Activated T-cell treated with anti-CD3 and anti-CD28 coated beads, Interleukin-2, amount 50 U/mL, for 24 hours (primary cell): ENCODE measurements around the gene CD86.

Source experiments
- DNase-seq: peaks from one replicate; pipeline ENCODE4 v3.0.0-alpha.2; 2020
- H3K27ac Mint-ChIP-seq: 2 replicates; pipeline ENCODE4 v1.8.0; 2020; ENCODE audit warnings: mild to moderate bottlenecking, mixed read lengths
- H3K27me3 Mint-ChIP-seq: 2 replicates; pipeline ENCODE4 v1.8.0; 2020; ENCODE audit warnings: mixed read lengths
- H3K36me3 Mint-ChIP-seq: 2 replicates; pipeline ENCODE4 v1.8.0; 2020; ENCODE audit warnings: low read depth, mixed read lengths
- H3K4me1 Mint-ChIP-seq: 2 replicates; pipeline ENCODE4 v1.8.0; 2020; ENCODE audit warnings: low read depth, mixed read lengths
- H3K4me3 Mint-ChIP-seq: 2 replicates; pipeline ENCODE4 v1.8.0; 2020; ENCODE audit warnings: mild to moderate bottlenecking, moderate library complexity, mixed read lengths
- H3K9me3 Mint-ChIP-seq: 2 replicates; pipeline ENCODE4 v1.8.0; 2020; ENCODE audit warnings: mixed read lengths

The CD86 gene

DNA sequence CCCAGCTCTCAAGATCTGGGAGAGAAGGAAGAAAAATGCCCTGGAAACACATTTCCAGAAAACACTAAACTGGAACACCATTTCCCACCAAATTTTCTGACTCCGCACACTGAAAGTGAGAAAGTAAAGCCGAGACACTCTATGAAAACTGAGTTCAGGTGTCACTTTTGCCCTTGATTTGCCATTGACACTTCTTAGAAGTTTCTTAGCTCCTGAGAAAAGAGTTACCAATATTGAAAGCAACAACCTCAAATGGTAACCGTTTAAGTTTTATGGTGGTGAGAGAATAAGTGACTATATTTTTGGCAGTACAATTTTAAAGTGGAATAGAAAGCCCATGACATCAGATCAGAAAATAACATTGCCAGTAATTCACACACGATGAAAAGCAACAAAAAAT is 39.0 kb downstream of the CD86 start:
- H3K27ac Mint-ChIP-seq = peak overlapping the region; percentile 87
- no peaks in the 10 kb centered on the region for H3K36me3 Mint-ChIP-seq
- peaks cover 3% of the 10 kb centered on the region for H3K27me3 Mint-ChIP-seq
- no peaks in the 10 kb centered on the region for H3K9me3 Mint-ChIP-seq
- no peak for DNase-seq
- peaks cover 30% of the 10 kb centered on the region for H3K4me1 Mint-ChIP-seq
- no peak overlapping the region for H3K4me3 Mint-ChIP-seq

DNA sequence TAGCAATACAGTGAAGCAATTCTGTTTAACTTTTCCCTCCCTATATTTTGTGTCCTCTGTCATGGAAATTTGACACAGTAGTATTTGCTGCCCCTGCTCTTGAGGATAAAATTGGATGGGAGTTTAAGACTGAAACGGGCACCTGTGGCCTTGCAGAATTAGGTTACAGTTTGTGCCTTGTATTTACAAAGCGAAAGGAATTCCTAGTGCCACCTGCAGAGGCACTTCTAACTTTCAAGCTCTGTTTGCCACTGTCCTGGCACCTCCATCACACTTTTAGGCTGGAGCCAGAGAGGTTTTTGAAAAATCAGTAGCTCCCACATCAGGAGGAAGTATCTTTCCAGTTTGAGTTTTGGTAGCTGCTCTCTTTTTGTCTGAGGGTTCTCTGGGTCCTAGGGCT is 39.5 kb downstream of the CD86 start:
- H3K9me3 Mint-ChIP-seq = no peaks in the 10 kb centered on the region
- H3K27ac Mint-ChIP-seq = peak overlapping the region; percentile 87
- no peak for DNase-seq
- H3K4me3 Mint-ChIP-seq = no peak overlapping the region
- H3K36me3 Mint-ChIP-seq = no peaks in the 10 kb centered on the region
- peaks cover 3% of the 10 kb centered on the region for H3K27me3 Mint-ChIP-seq
- H3K4me1 Mint-ChIP-seq = peaks cover 30% of the 10 kb centered on the region

DNA sequence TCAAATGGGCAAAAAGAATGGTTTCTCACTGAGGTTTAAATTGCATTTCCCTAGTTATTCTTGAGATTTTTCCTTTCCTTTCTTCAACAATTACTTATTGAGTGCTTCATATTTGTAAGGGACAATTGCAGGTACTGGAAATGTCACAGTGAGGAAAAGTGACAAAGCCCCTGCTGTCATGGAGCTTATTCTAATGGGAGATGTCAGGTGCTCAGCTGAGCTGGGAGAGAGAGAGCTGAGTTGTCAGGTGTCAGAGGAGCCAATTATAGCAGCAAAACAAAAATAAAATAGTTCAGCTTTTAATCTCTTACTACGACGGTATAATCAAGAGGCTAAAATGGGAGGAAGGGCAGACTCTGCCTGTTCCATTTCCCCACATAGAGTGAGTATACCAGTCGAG is 42.0 kb downstream of the CD86 start:
- Mint-ChIP-seq H3K4me1 (peaks cover 37% of the 10 kb centered on the region), H3K27ac (no peak overlapping the region), H3K9me3 (no peaks in the 10 kb centered on the region), H3K4me3 (no peak overlapping the region), H3K36me3 (no peaks in the 10 kb centered on the region), H3K27me3 (peaks cover 3% of the 10 kb centered on the region)
- DNase-seq = no peak

DNA sequence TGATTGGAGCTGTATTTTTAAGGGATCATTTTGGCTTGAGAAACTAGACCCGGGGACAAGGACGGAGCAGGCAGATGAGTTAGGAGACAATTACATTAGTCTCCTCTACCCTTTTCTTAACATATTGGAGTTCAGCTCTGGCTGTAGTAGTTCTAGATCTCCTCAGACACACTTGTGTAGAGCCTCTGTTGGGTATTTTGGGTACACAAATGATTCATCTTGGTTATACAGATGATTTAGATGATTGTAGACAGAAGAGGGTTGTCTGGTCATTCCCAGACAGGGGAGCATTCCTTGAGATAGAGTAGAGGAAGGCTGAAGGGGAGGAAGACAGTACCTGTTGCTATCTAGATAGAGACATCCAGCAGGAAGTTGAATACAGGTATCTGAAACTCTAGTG is 43.4 kb downstream of the CD86 start:
- peaks cover 42% of the 10 kb centered on the region for H3K4me1 Mint-ChIP-seq
- peaks cover 3% of the 10 kb centered on the region for H3K27me3 Mint-ChIP-seq
- H3K36me3 Mint-ChIP-seq = no peaks in the 10 kb centered on the region
- no peak for DNase-seq
- H3K9me3 Mint-ChIP-seq = no peaks in the 10 kb centered on the region
- no peak overlapping the region for H3K4me3 Mint-ChIP-seq
- H3K27ac Mint-ChIP-seq = no peak overlapping the region

DNA sequence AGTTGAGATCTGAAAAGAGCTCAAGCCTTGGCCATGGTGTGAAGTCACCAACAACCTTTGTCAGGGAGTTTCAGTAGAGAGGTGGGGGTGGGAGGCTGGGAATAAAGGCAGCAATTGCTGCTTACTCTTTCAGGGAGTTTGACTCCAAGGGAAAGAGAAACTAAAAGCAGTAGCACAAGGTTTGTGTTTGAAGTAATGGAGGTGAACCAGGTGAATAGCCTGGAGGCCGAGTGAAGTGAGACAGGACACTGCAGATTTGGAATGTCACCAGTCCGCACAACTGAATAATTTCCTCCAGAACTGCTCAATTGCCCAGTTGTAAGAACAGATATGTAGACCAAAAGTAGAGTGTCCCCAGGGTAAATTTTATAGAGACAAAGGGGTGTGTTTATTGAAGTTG is 44.1 kb downstream of the CD86 start:
- no peak overlapping the region for H3K4me3 Mint-ChIP-seq
- DNase-seq = no peak
- no peaks in the 10 kb centered on the region for H3K9me3 Mint-ChIP-seq
- no peak overlapping the region for H3K27ac Mint-ChIP-seq
- H3K36me3 Mint-ChIP-seq = no peaks in the 10 kb centered on the region
- peaks cover 43% of the 10 kb centered on the region for H3K4me1 Mint-ChIP-seq
- H3K27me3 Mint-ChIP-seq = peaks cover 3% of the 10 kb centered on the region

DNA sequence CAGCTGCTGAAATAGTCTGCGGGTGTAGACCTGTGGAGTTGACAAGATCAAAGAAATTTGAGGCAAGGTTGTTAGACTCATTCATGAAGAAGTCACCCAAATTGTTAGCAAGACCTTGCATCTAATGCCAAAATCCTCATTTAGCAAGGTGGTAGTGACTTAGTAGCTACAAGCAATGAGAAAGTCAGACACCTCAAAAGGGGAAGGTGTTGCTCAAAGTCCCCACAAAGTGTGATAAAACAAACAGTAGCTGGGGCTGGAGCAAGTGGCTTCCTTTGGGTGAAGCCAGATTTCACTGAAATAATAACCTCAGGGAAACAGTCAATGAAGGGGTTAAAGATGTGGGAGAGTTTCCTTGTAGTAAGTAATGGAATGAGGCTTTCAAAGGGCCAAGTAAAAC is 44.9 kb downstream of the CD86 start:
- Mint-ChIP-seq H3K4me1 (peaks cover 42% of the 10 kb centered on the region), H3K27ac (no peak overlapping the region), H3K4me3 (no peak overlapping the region), H3K27me3 (peaks cover 3% of the 10 kb centered on the region), H3K36me3 (no peaks in the 10 kb centered on the region), H3K9me3 (no peaks in the 10 kb centered on the region)
- DNase-seq = no peak

DNA sequence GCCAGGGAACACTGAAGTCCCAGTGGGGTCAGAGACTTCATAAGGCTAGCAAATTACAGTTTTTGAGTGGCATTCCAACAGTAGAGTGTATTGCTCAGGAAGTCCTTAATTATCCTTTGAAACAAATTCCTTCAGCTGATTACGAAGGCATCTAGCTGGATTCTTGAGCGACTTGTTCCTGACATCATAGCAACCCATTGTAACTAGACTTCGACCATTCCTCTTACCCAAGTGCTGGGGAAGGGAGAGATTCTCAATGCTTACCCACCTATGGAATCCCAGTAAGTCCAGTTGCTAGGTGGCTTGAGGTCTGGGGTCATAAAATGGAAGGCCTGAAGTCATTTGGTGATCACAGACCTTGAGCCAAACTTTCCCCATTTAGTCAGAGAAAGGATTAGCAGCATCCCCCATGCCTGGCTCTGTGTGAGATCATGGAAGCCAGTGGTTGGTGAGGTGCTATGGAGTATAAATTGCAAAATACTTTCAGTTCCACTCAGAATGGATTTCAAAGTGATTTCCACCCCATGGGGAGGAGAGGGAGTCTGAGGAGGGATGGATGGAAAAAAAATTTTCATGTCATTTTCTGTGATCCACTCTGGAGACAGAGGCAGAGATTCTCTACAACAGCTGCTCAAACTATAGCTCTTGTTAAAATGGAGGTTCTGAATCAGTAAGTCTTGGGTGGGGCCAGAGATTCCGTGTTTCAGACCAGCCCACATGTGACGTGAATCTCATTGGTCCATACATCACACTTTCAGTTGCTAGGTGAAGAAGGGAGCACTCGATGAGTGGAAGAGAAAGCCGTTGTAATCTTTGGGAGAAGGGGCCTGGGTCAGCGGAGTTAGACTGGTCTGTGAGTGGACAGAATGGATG is 45.7 kb downstream of the CD86 start:
- Mint-ChIP-seq H3K27ac (peak overlapping the region; percentile 90), H3K9me3 (no peaks in the 10 kb centered on the region), H3K27me3 (no peaks in the 10 kb centered on the region), H3K4me3 (peak overlapping the region; percentile 37), H3K36me3 (no peaks in the 10 kb centered on the region), H3K4me1 (peaks cover 42% of the 10 kb centered on the region)
- DNase-seq = peak; percentile 39

DNA sequence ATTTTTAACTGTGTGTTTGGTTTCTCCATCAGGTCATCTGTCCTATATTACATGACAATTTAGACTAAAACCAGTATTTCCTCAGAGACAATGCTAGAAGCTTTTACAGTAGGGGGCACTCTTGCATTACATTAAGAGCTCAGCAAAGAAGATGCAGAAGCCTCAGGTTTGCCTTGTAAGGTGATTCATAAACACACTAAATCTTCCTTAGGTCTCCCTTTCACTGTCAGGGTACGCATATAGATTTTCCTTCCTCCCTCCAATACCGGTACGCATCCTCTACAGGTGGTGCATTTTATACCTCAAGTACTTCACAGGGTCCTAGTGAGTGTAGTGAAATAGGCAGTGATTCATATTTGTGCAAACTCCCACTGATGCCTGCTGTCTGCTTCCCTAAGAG is 46.5 kb downstream of the CD86 start:
- Mint-ChIP-seq H3K27me3 (no peaks in the 10 kb centered on the region), H3K4me1 (peaks cover 42% of the 10 kb centered on the region), H3K27ac (peak overlapping the region; percentile 88), H3K36me3 (no peaks in the 10 kb centered on the region), H3K4me3 (no peak overlapping the region), H3K9me3 (no peaks in the 10 kb centered on the region)
- DNase-seq = no peak

DNA sequence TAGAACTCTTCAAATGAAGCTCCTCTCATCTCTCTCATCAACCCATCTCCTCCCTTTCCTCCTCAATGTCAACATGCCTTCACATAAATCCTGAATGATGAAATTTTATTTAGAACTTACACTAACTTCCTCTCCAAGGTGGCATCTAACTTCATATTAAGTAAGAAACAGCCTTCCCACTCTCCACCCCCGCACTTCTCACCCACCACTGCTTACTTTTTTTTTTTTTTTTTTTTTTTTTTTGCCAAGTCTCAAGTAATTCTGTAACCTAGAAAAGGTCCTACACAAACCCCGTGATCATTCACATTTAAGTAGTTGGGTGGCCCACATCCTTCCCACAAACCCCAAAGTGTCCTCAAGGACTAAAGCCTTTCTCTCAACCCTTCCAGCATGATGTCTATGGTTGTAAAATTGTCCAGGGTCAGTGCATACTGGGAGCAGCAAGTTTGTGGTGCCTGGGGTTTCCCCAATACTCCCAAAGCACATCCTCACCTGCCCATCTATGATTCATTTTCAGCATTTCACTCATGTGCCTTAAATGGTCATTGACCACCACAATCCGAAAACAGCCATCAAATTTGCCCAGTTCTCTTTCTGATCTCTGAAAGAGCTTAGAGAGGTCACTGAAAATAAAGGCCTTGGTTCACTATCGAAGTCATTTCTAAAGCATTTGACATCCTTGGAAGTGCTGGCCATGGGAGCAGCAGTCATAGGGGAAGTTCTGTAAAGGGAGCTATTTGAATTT is 47.2 kb downstream of the CD86 start:
- peaks cover 42% of the 10 kb centered on the region for H3K4me1 Mint-ChIP-seq
- DNase-seq = no peak
- peak overlapping the region; percentile 88 for H3K27ac Mint-ChIP-seq
- H3K27me3 Mint-ChIP-seq = no peaks in the 10 kb centered on the region
- no peak overlapping the region for H3K4me3 Mint-ChIP-seq
- no peaks in the 10 kb centered on the region for H3K36me3 Mint-ChIP-seq
- H3K9me3 Mint-ChIP-seq = no peaks in the 10 kb centered on the region

DNA sequence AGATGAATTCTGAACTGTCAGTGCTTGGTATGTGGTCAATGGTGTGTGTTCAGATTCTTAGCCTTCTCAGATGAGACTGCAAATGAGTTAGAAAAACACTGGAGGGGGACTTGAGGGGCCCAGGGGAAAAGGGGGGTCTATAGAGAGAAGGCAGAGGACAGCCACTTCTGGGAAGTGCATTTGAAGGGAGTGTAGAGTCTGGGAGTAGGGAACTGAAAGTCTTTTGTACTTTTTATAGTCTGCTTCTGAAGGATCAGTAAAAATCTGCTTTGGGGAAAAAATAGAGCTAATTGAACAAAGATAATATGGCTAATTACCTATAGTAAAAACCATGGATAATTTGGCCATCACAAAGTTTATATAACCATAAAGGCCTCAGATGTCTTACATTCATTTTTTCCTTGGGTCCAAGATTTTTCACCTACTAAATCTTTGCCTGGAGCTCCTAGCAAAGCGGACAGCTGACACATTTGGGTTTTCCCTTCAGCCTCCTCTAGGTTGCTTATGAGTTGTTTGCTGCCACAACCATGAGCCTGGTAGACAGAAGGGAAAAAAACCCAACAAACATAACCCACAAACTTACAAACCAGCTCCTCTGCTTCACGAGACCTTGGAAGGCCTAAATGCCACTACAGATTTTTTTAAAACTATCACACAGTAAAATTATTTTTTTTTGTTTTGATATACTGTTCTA is 48.8 kb downstream of the CD86 start:
- no peaks in the 10 kb centered on the region for H3K36me3 Mint-ChIP-seq
- H3K27me3 Mint-ChIP-seq = peaks cover 3% of the 10 kb centered on the region
- no peak overlapping the region for H3K4me3 Mint-ChIP-seq
- peaks cover 42% of the 10 kb centered on the region for H3K4me1 Mint-ChIP-seq
- H3K27ac Mint-ChIP-seq = peak overlapping the region; percentile 62
- no peak for DNase-seq
- H3K9me3 Mint-ChIP-seq = no peaks in the 10 kb centered on the region

DNA sequence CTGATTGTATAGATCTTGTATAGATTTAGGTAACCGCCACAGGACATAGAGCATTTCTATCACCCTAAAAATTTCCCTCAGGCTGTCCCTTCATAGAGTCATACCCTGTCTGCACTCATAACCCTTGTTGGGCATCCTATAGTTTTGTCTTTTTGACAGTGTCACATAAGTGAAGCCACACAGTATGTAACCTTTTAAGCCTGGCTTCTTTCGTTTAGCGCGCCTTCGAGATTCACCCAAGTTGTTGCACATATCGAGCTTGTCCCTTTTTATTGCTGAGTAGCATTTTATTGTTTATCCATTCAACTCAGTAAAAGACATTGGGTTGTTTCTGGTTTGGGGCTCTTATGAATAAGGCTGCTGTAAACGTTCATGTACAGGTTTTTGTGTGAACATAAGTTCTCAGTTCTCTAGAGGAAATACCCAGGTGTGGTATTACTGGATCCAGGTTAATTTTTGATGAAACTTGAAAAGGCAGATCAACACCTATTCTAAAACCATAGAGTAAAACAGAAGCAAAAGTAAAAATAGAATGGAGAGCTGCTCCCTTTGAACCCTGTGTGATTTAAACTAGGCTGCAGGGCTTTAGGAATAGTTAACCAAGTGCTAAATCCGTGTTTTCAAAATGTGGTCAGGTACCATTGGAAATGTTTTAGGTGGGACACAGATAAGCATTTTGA is 49.5 kb downstream of the CD86 start:
- DNase-seq = no peak
- H3K36me3 Mint-ChIP-seq = no peaks in the 10 kb centered on the region
- no peak overlapping the region for H3K27ac Mint-ChIP-seq
- no peaks in the 10 kb centered on the region for H3K9me3 Mint-ChIP-seq
- H3K27me3 Mint-ChIP-seq = peaks cover 3% of the 10 kb centered on the region
- H3K4me1 Mint-ChIP-seq = peaks cover 42% of the 10 kb centered on the region
- no peak overlapping the region for H3K4me3 Mint-ChIP-seq

DNA sequence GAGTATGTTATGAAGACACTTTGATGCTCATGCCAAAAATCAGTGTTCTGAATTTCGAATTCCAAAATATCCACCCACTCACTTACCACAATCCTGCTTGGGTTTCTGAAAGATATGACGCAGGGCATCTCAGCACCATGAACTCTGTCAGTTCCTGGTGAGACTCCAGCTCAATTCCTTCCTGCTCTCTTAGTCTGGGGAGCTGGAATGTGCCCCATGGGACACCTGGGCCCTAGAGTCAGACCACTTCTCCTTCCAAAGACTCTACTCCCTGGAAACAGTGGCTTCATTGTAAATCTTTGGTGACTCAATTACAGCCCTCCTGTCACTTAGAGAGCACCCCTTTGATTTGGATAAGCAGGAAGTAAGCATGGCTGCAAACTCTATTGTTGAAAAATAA is 50.5 kb downstream of the CD86 start:
- Mint-ChIP-seq H3K9me3 (no peaks in the 10 kb centered on the region), H3K27ac (no peak overlapping the region), H3K27me3 (peaks cover 3% of the 10 kb centered on the region), H3K4me1 (peaks cover 41% of the 10 kb centered on the region), H3K36me3 (no peaks in the 10 kb centered on the region), H3K4me3 (no peak overlapping the region)
- DNase-seq = no peak

DNA sequence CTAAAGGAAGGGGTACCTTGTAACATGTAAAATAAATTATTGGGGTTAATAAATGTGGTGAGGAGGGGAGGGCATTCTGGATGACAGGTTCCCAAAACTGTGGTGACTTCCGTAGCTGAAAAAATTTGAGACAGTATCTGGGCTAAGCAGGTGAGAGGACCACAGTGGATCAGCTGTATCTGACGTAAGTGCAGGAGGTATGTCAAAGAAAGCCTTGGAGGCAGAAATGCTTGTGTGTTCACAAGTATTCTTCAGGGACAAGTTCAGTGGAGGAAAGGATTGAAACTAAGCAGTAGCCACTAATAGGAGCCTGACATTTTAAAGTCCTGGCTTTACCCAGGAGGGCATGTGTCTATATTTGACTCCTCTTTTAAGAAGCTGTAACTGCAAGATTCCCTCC is 52.0 kb downstream of the CD86 start:
- H3K36me3 Mint-ChIP-seq = no peaks in the 10 kb centered on the region
- H3K27ac Mint-ChIP-seq = no peak overlapping the region

DNA sequence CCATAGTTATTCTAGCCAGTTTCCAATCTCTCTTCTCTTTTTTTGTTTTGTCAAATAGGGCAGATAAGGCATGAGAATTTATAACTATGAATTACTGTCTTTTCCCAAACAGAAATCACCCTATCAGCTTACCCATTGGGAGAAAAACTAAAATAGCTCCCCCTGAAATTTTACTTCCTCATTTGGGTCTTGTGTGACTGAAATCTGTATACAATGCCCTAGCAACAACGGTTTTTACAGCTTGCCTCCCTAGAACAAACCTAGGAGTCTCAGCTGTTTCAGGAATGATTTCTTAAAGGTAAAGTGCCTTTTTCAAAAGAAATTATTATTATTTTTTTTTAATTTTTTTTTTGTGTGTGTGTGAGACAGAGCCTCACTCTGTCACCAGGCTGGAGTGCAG is 56.8 kb downstream of the CD86 start:
- Mint-ChIP-seq H3K27ac (no peak overlapping the region), H3K4me3 (no peak overlapping the region), H3K9me3 (no peaks in the 10 kb centered on the region), H3K36me3 (no peaks in the 10 kb centered on the region), H3K27me3 (peaks cover 18% of the 10 kb centered on the region), H3K4me1 (no peaks in the 10 kb centered on the region)
- DNase-seq = no peak

More for the DNA sequence above, 52.0 kb downstream of the CD86 start:
- Mint-ChIP-seq H3K9me3 (no peaks in the 10 kb centered on the region), H3K4me3 (no peak overlapping the region), H3K4me1 (peaks cover 26% of the 10 kb centered on the region), H3K27me3 (peaks cover 15% of the 10 kb centered on the region)
- no peak for DNase-seq
